Endometrial microvascular endothelial cells (primary cell): ENCODE data around the gene PHLDA2. TPM values are rescaled to one million over a fixed set of nuclear protein-coding genes. Genes with fewer than 3 reads are reported as not detected.

ENCODE experiments used
- in situ Hi-C: cut with HindIII; loops from 2 replicates; pipeline ENCODE4 v1.10.0; 2017; ENCODE audit warnings: low sequenced_read_pairs, low pct_unique_long_range_greater_than_20kb; ENCODE audit errors: inconsistent ontology term
- total RNA-seq: library from RNA; depleted of rRNA; stranded (reverse); fragments of >200 nt; gene quantifications from one replicate; pipeline ENCODE4 v1.2.3, GENCODE V29; 2015; ENCODE audit errors: inconsistent ontology term

Gene PHLDA2, protein sequence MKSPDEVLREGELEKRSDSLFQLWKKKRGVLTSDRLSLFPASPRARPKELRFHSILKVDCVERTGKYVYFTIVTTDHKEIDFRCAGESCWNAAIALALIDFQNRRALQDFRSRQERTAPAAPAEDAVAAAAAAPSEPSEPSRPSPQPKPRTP
- 17.7 TPM for total RNA-seq

- in situ Hi-C loops = no loop called here
Observed at GRCh38 chr11:2928605-2929530, at the start of gene PHLDA2. PHLDA2 (minus strand) TSS chr11:2929420; CDS start chr11:2929364, 56 bp downstream.

GRCh38 chr11:2977113-2977512, 47.9 kb upstream of the PHLDA2 start:
- in situ Hi-C loops = no loop called here

GRCh38 chr11:2976294-2977063, 47.3 kb upstream of the PHLDA2 start:
- in situ Hi-C loops = no loop called here

DNA sequence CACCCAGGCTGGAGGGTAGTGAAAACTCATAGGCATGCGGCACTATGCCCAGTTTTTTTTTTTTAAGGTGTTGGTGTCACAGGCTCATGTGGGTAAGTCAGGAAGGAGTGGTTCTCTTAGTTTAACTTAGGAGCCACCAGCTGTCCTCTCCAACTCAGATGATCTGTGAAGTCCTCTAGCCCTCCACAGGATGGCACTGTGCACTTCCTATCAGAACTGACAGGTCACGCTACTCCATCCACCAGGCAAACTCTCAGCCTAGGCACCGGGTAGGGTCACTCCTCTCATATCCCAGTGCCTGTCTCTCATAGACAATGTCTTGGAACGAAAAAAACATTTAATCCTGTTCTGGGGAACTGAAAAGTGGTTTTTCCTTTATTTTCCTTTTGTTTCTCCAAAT, 46.4 kb upstream of the PHLDA2 start:
- in situ Hi-C loops = no loop called here

DNA sequence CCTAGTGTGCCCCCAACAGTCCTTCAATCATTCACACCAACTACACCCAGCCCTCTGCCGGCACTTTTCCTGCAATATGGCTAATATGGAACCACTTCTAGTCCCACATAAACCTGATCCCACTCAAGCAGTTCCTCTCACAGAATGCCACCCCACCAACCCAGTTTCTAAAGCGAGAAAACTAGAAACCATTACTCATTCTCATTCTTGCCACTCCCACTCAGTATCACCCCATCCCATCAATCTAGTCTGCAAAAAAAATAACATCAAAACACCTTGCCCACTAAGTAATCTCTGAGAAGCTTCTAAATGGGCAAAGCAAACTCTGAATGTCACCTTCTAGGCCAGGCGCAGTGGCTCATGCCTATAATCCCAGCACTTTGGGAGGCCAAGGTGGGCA, 45.1 kb upstream of the PHLDA2 start:
- in situ Hi-C loops = no loop called here

GRCh38 chr11:2968341-2968900, 39.2 kb upstream of the PHLDA2 start:
- in situ Hi-C loops = no loop called here

GRCh38 chr11:2964782-2965181, 35.6 kb upstream of the PHLDA2 start:
- in situ Hi-C loops = no loop called here

- in situ Hi-C loops = no loop called here
Observed at GRCh38 chr11:2963761-2964160, 34.5 kb upstream of the PHLDA2 start.

DNA sequence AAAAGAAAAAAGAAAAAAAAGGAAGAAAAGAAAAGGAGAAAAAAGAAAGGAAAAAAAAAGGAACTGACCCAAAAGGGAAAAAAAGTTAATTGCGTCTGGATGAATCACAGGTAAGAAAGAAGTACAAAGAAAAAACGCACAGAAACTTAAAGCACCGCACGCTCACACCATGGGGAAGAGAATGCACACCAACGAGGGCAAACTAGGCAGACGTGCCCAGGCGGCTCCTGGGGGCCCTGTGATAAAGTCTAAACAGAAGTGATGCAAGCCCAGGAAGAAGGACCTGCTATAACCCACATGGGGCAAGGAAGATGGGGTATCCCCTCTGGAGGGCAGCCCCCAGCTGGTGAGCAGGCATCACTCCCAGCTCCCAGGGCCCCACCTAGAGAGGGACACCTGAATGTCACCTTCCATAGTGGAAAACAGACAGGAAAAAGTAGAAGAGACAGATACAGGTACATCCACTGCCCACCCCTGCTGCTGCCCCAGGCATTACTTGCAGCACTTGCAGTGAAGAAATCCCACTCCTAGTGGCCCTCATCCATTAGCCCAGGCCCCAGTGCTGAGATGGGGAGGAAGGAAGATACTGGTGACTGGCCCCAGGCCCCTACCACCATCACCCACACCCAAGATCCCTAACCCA, 34.0 kb upstream of the PHLDA2 start:
- in situ Hi-C loops = no loop called here

DNA sequence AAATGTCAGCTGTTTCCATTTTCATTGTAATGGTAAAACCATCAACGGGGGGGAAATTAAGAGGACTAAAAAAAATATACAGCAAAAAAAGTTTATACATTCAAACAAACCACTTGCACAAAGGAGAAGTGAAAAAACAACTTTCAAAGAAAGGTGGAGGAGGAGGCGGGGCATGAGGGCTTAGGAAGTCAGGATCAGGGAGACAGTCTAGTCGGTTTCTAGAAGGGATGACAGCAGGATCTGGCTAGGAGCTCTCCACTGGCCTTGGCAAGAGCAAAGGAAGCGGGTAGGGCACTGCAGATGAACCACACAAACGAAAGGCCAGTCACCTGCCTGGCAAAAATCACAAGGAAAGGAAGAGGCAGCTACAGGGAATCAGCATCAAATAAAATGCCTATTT, 31.9 kb upstream of the PHLDA2 start:
- in situ Hi-C loops = no loop called here

- in situ Hi-C loops = no loop called here
Observed at GRCh38 chr11:2960139-2960538, 30.9 kb upstream of the PHLDA2 start.

DNA sequence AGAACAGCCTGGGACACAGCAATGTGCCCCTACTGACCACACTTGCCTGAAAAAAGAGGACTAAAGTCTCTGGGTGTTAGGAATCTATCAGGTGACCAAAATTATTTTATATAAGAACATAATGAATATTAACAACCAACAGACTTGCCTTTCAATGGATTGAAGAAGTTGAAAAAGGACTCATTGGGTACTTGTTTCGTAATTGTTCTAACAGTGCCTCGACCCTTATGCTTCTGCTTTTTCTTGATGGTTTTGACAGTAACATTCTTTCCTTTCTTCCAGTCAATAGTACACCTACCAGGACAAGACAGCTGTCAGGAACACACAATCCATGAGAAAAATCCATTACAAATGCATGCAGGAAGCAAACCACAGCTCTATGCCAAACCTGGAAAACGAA, 29.0 kb upstream of the PHLDA2 start:
- in situ Hi-C loops = no loop called here

DNA sequence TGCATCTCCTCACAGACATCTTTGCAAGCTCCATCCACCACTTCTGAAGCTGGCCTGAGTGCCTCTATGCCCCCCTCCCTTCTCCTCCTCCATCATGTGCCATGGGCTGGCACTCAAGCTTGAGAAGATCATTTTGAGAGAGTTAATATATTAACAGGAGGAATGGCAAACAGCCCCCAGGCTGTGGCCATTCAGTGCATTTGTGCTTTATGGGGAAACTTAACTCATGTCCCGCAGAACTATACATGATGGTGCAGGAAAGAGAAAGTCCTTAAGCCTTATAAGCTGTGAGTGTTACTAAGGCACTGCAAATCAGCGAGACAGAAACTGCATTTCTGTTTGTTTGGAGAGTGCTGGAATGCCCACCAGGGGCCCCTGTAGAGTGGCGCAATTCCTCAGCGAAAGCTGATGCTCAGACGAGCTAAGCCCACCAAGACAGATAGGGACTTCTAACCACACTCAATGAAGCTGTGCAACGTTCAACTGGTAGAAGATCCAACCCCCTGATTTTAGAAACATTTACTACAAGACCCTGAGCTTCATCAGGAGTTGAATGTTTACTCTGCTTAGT, 26.8 kb upstream of the PHLDA2 start:
- in situ Hi-C loops = no loop called here

GRCh38 chr11:2954263-2954662, 25.0 kb upstream of the PHLDA2 start:
- in situ Hi-C loops = no loop called here

GRCh38 chr11:2952290-2952689, 23.1 kb upstream of the PHLDA2 start:
- in situ Hi-C loops = no loop called here

DNA sequence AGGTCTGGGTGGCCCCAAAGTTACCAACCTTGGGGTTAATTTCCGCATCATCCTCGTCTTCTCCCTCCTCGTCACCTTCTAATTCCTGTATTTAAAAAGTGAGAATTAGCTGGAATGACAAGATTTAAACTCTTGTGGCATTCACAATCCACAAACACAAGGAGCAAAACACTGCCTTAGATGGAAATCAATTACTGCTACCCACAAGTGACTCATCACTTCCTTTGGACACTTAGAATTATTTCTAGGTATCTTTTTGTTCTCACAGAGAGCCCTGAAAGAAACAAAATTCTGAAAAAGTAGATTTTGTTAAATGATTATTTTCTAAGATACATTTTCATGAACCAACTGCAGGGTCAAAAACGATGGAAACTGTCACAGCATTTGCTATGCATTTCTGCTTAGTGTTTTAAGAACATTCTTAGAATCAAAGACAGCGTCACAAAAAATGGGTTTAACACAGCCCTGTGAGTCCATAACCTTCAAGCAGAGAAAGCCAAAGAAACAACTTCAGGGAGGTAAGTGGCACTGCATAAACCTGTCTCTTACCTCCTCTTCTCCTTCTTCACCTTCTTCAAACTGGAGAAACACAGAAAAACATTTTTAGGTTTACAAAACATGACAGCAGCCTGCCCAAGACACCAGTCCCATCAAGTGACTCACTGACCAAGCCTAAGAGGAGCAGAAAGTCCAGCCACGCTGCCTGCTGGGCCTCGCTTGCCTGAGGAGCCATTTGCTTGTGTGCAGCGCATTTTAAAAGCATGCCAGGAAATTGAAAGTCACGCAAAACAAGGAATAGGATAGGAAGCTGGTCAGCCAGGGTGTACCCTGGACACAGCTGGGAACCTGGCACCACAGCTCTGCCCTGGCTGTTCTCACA, 22.3 kb upstream of the PHLDA2 start:
- in situ Hi-C loops = no loop called here

GRCh38 chr11:2950825-2951224, 21.6 kb upstream of the PHLDA2 start:
- in situ Hi-C loops = no loop called here

- in situ Hi-C loops = no loop called here
Observed at GRCh38 chr11:2949920-2950319, 20.7 kb upstream of the PHLDA2 start.
